Heart left ventricle (tissue), 13 donors: ENCODE data around the gene GNA14.

ENCODE experiments used
- CTCF ChIP-seq, 12 donors: fragments of 200-600 bp; sonication (generic) in 4 of 12; IDR thresholded peaks; one replicate each; pipeline versions ENCODE4 v1.5.0 to v1.8.0; 2018 to 2022; ENCODE audit warnings: antibody characterized with exemption in 12 of 12, mild to moderate bottlenecking in 5 of 12
- POLR2A ChIP-seq, 2 donors: fragments of 450-650 bp; IDR thresholded peaks; one replicate each; pipeline ENCODE4 v1.6.1; 2017; ENCODE audit warnings: antibody characterized with exemption in 2 of 2, mild to moderate bottlenecking in 2 of 2, moderate library complexity in 2 of 2
- donor health status: ischemic (EF 13 %, LVEDD 7.1; RV severe dilation, severe dysfunction).
- donor health status: DM: no; HTN: yes; CAD: no.
- donor health status: DM: no; HTN: no; CAD: no.
- donor health status: ischemic (EF 25% LVEDD 6.9; RV normal size, moderate dysfunction).
- donor health status: ischemic (EF 25% LVEDD 5.7; RV mildly dilated, moderate dysfunction).
- donor health status: ischemic (EF 35%, LVEDD 5.7; RV mildly dilated, moderate dysfunction).
- donor health status: nonischemic (EF 11% LVEDD 7.7; RV severe dilation, severe dysfunction).
- donor health status: DM: yes; HTN: yes; CAD: no.
- donor health status: PGD.
- donor health status: ischemic (EF 29% LVEDD 5.4; RV normal size, mild dysfunction).
- donor health status: nonischemic (EF 23%, LVEDD 6.1; RV moderate dilation, normal function).

- TF ChIP-seq POLR2A (IDR thresholded peaks at IDR 0.05) (no peak), CTCF (IDR thresholded peaks at IDR 0.05) (no peak)
These were observed 29.3 kb upstream of the GNA14 start for GRCh38 chr9:77677397-77677796.
